ENCODE data around the gene MICALL1.

Gene MICALL1

GRCh38 chr22:37983860-37984791, 78.0 kb downstream of the MICALL1 start, which contains the start of gene SOX10:
Gene SOX10 (minus strand): TSS chr22:37984555. CDS start chr22:37983784, 771 bp downstream.
- no peak for DNase-seq (ENCODE audit: low read depth)

DNA sequence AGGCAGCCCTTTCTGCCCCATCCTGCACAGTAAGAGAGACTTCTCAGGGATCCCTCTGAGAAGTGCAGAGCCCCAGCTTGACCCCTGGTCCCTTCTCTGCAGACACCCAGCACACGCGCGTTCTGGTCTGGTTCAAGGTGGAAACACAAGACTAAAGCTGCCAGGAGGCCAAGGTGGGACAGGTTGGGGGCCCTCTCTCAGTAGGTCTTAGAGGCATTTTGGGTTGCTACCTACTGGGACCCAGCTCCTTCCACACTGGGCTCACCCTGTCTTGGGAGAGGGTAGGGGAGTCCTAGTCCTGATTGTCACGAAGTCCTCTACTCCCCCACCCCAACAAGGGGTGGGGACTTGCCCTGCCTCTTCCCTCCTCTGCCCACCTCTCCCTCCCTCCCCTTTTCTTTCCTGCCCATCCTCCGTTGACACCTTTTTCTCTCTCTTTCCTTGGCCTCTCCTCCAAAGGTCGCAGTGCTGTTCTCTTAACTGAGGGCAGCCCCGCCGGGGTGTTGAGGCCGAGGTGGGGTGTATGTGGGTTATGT, 79.0 kb downstream of the MICALL1 start:
- no peak for DNase-seq (ENCODE audit: low read depth)

- DNase-seq (ENCODE audit: low read depth) = no peak
Observed at GRCh38 chr22:37985751-37986281, 79.7 kb downstream of the MICALL1 start.

GRCh38 chr22:37986371-37986770, 80.3 kb downstream of the MICALL1 start:
- DNase-seq (ENCODE audit: low read depth) = no peak

DNA sequence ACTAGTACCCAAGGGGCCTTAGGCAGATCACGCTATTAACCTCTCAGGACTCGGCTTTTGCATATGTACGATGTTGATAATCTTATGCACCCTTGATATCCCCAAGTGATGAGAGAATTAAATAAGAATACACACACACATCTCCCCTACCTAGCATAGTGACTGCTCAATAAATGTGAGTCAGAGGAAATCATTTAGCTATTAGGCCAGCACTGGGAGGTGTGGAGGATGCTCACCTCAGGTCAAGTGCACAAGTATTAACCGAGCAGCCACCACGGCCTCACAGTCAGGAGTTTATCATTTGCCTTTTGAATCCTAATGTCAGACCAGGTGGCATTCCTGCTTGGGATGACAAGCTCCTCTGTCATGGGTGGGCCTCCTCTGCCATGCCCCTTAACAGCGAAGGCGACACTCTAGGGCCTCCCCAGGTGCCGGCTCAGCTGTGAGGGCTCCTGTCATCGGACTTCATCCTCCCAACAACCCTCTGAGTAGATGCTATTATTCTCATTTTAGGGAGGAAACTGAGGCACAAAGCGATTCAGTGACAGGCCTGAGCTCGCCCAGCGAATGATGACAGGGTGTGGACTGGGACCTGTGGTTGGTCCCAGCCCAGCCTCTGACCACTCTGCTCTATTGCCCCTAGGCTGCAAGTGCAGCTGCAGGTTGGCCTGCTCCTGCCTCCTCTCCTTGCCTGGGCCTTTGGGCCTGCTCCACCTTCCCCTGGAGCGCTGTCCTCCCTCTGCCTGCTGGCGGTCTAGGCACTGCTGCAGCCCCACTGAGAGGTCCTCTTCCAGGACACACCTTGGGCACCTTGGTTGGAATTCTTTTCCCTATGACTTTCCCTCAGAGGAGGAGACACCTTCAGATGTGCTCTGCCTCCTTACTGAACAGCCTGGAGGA, 83.3 kb downstream of the MICALL1 start:
- DNase-seq (ENCODE audit: low read depth) = no peak

DNA sequence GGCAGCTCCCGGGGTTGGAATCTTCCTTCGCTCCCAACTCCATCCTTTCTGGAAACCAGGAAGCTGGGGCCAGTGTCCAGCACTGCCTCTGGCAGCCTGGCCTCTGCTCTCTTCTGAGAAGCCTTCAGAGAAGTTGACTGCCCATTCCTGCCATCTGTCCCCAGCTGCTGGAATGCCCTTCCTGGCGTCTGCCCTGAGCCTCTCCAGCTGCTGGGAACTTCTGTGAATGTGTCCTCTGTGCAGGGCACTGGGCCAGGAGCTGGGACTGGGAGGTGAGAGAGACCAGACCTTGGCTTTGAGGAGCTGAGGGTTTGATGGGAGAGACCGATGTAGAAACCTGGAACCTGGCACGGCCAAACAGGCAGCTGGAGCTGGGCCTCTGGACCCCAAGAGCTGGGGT, 84.2 kb downstream of the MICALL1 start:
- DNase-seq (ENCODE audit: low read depth) = no peak

DNA sequence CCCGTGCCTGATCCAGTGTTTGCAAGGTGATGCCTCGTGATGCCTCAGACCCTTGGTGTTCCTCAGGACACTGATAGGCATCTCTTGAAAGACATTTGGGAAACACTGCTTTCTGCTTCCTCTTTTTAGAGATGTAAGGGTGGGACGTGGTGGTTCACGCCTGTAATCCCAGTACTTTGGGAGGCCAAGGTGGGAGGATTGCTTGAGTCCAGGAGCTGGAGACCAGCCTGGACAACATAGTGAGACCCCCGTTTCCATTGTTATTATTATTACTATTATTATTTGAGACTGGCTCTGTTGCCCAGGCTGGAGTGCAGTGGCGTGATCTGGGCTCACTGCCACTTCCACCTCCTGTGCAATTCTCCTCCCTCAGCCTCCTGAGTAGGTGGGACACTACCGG, 84.8 kb downstream of the MICALL1 start:
- DNase-seq (ENCODE audit: low read depth) = no peak

DNA sequence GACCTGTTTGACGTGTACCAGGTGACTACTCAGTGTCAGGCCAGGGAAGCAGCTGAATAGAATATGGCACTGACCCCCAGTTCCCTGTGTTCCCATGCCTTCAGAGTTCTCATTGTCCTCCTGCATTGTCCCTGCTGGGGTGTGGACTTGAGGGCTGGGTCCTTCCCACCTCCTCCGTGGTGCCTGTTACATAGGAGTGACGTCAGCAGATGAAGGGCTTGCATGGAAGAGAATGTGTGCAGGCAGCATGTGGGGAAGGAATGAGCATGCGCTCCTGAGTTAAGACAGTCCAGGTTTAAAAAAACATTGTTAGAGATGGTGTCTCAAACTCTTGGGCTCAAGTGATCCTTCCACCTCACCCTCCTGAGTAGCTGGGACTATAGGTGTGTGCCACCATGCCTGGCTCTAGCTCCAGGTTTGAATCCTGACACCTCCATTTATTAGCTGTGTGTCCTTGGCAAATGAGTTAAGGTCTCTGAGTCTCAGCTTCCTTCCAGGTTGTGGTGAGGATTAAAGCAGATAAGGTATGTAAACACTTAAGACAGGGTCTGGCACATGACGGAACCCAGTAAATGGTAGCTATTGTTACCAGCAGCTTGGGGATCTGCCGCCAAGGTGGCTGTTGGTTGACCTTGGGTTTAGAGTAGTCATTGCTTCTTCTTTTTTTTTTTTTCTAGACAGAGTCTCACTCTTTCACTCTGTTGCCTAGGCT, 85.8 kb downstream of the MICALL1 start:
- DNase-seq (ENCODE audit: low read depth) = no peak
